HG03469 (cell line): ENCODE data around the gene SOAT1.

Experiments
- ATAC-seq: cut with Tn5 transposase; IDR thresholded peaks from one replicate; pipeline ENCODE4 v1.9.1; 2021; ENCODE audit warnings: mild to moderate bottlenecking, moderate library complexity, moderate number of reproducible peaks; ENCODE audit not compliant: unreplicated experiment

SOAT1 gene

GRCh38 chr1:179303200-179303785, 9.7 kb downstream of the SOAT1 start:
- no peak for ATAC-seq

- no peak for ATAC-seq
Measured at GRCh38 chr1:179305450-179305849, 11.9 kb downstream of the SOAT1 start.

GRCh38 chr1:179310291-179310690, 16.7 kb downstream of the SOAT1 start:
- ATAC-seq = no peak

- no peak for ATAC-seq
Measured at GRCh38 chr1:179310721-179311120, 17.1 kb downstream of the SOAT1 start.

GRCh38 chr1:179311149-179311700, 17.6 kb downstream of the SOAT1 start:
- ATAC-seq = no peak

GRCh38 chr1:179313004-179313403, 19.4 kb downstream of the SOAT1 start:
- ATAC-seq = no peak

GRCh38 chr1:179314928-179315327, 21.3 kb downstream of the SOAT1 start:
- no peak for ATAC-seq

GRCh38 chr1:179318491-179318890, 24.9 kb downstream of the SOAT1 start:
- no peak for ATAC-seq

- no peak for ATAC-seq
Measured at GRCh38 chr1:179321533-179322216, 28.1 kb downstream of the SOAT1 start.

GRCh38 chr1:179322557-179322956, 29.0 kb downstream of the SOAT1 start:
- ATAC-seq = no peak

- ATAC-seq = no peak
Measured at GRCh38 chr1:179323436-179323835, 29.8 kb downstream of the SOAT1 start.

GRCh38 chr1:179325836-179326235, 32.2 kb downstream of the SOAT1 start:
- ATAC-seq = no peak

- ATAC-seq = no peak
Measured at GRCh38 chr1:179326746-179327145, 33.1 kb downstream of the SOAT1 start.

- no peak for ATAC-seq
Measured at GRCh38 chr1:179327196-179327595, 33.6 kb downstream of the SOAT1 start.

- ATAC-seq = no peak
Measured at GRCh38 chr1:179327679-179328078, 34.1 kb downstream of the SOAT1 start.

GRCh38 chr1:179329862-179330261, 36.3 kb downstream of the SOAT1 start:
- ATAC-seq = no peak

- ATAC-seq = no peak
Measured at GRCh38 chr1:179334440-179334839, 40.8 kb downstream of the SOAT1 start.

GRCh38 chr1:179337288-179337687, 43.7 kb downstream of the SOAT1 start:
- no peak for ATAC-seq

GRCh38 chr1:179337942-179338560, 44.5 kb downstream of the SOAT1 start:
- ATAC-seq = no peak

- no peak for ATAC-seq
Measured at GRCh38 chr1:179340918-179341317, 47.3 kb downstream of the SOAT1 start.

GRCh38 chr1:179341943-179342547, 48.4 kb downstream of the SOAT1 start:
- no peak for ATAC-seq
